Measurements from ENCODE around the gene MIR17HG. TPM values are rescaled to one million over a fixed set of nuclear protein-coding genes. Genes with fewer than 3 reads are reported as not detected.

The MIR17HG gene
- total and polyA plus RNA-seq, 7 donors, result 0.24 to 5.2 (median 0.92) TPM

GRCh38 chr13:91312324-91312723 lies 35.2 kb upstream of the MIR17HG start:
- TF ChIP-seq, protein P1, sequence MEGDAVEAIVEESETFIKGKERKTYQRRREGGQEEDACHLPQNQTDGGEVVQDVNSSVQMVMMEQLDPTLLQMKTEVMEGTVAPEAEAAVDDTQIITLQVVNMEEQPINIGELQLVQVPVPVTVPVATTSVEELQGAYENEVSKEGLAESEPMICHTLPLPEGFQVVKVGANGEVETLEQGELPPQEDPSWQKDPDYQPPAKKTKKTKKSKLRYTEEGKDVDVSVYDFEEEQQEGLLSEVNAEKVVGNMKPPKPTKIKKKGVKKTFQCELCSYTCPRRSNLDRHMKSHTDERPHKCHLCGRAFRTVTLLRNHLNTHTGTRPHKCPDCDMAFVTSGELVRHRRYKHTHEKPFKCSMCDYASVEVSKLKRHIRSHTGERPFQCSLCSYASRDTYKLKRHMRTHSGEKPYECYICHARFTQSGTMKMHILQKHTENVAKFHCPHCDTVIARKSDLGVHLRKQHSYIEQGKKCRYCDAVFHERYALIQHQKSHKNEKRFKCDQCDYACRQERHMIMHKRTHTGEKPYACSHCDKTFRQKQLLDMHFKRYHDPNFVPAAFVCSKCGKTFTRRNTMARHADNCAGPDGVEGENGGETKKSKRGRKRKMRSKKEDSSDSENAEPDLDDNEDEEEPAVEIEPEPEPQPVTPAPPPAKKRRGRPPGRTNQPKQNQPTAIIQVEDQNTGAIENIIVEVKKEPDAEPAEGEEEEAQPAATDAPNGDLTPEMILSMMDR (IDR thresholded peaks at IDR 0.05), result no peak
- 52 to 59% (median 52%) methylated on average over 3 of the region's 3 CpGs for WGBS, 3 donors
- no peak overlapping the region for H3K27ac ChIP-seq
- DNase-seq (no peak), ATAC-seq (no peak)
- peaks cover 0 to 4% (median 0%) of the 10 kb centered on the region in 3 donors for H3K27me3 ChIP-seq (ENCODE audit: insufficient read depth in 3 of 3, low read length in 2 of 3)
- intact Hi-C loops (cut with DNase I), result no loop called here
- H3K36me3 ChIP-seq (ENCODE audit: insufficient read depth in 1 of 2, low read depth in 1 of 2), result no peaks in the 10 kb centered on the region
- H3K4me3 ChIP-seq, result no peak overlapping the region
- H3K9me3 ChIP-seq, result no peaks in the 10 kb centered on the region
- no peaks in the 10 kb centered on the region for H3K4me1 ChIP-seq

DNA sequence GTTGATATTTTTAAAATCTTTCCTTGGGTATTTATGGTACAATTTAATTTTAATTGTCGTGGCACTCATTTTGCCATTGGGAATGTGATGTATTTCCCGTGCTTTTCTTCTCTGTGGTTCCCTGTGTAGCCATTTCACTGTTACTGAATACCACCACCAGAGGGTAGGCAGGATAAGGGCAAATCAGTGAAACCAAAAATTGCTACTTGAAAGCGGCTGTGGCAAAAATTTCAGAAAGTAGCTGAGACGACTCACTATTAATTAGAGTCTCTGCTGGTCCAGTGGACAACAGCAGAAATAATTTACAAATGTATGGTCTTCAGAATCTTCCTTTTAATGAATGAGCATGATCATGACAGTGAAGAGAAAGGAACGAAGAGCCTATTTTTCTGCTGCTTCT lies 34.4 kb upstream of the MIR17HG start:
- H3K36me3 ChIP-seq (ENCODE audit: insufficient read depth in 1 of 2, low read depth in 1 of 2), result no peaks in the 10 kb centered on the region
- ATAC-seq (peak in 1 of 4 donors; percentile 67), DNase-seq (no peak)
- no peaks in the 10 kb centered on the region for H3K9me3 ChIP-seq
- peaks cover 0 to 4% (median 0%) of the 10 kb centered on the region in 3 donors for H3K27me3 ChIP-seq (ENCODE audit: insufficient read depth in 3 of 3, low read length in 2 of 3)
- no peak overlapping the region for H3K4me3 ChIP-seq
- intact Hi-C loops (cut with DNase I), result no loop called here
- no peaks in the 10 kb centered on the region for H3K4me1 ChIP-seq
- no peak overlapping the region for H3K27ac ChIP-seq
- TF ChIP-seq, protein P1 (IDR thresholded peaks at IDR 0.05), result peak; percentile 50
- 21 to 25% (median 22%) methylated on average over 5 of the region's 5 CpGs for WGBS, 3 donors

- WGBS, 3 donors, result 43 to 45% (median 44%) methylated on average over 4 of the region's 4 CpGs
- TF ChIP-seq, protein P1 (IDR thresholded peaks at IDR 0.05), result no peak
- ATAC-seq (no peak), DNase-seq (no peak)
- no peak overlapping the region for H3K27ac ChIP-seq
- no peaks in the 10 kb centered on the region for H3K4me1 ChIP-seq
- no peak overlapping the region for H3K4me3 ChIP-seq
- intact Hi-C loops (cut with DNase I), result no loop called here
- H3K9me3 ChIP-seq, result no peaks in the 10 kb centered on the region
- no peaks in the 10 kb centered on the region for H3K36me3 ChIP-seq (ENCODE audit: insufficient read depth in 1 of 2, low read depth in 1 of 2)
- H3K27me3 ChIP-seq (ENCODE audit: insufficient read depth in 3 of 3, low read length in 2 of 3), result peaks cover 0 to 4% (median 0%) of the 10 kb centered on the region in 3 donors
Measured at GRCh38 chr13:91313581-91313980, 33.9 kb upstream of the MIR17HG start.

- Histone ChIP-seq H3K9me3 (no peaks in the 10 kb centered on the region), H3K4me1 (no peaks in the 10 kb centered on the region), H3K27ac (no peak overlapping the region), H3K4me3 (no peak overlapping the region), H3K27me3 (ENCODE audit: insufficient read depth in 3 of 3, low read length in 2 of 3) (peaks cover 0 to 4% (median 0%) of the 10 kb centered on the region in 3 donors), H3K36me3 (ENCODE audit: insufficient read depth in 1 of 2, low read depth in 1 of 2) (no peaks in the 10 kb centered on the region)
- intact Hi-C loops (cut with DNase I), result no loop called here
- ATAC-seq (no peak), DNase-seq (no peak)
- TF ChIP-seq, protein P1 (IDR thresholded peaks at IDR 0.05), result no peak
Measured at GRCh38 chr13:91314888-91315287, 32.6 kb upstream of the MIR17HG start.

GRCh38 chr13:91318886-91319285 lies 28.6 kb upstream of the MIR17HG start:
- 54 to 57% (median 55%) methylated on average over 6 of the region's 6 CpGs for WGBS, 3 donors

More at GRCh38 chr13:91318886-91319285, 28.6 kb upstream of the MIR17HG start:
- no peak for ATAC-seq
- Histone ChIP-seq H3K4me3 (no peak overlapping the region), H3K27ac (no peak overlapping the region), H3K36me3 (ENCODE audit: insufficient read depth in 1 of 2, low read depth in 1 of 2) (no peaks in the 10 kb centered on the region), H3K4me1 (no peaks in the 10 kb centered on the region), H3K27me3 (ENCODE audit: insufficient read depth in 3 of 3, low read length in 2 of 3) (peaks cover 0 to 4% (median 0%) of the 10 kb centered on the region in 3 donors), H3K9me3 (no peaks in the 10 kb centered on the region)
- intact Hi-C loops (cut with DNase I), result no loop called here
- no peak for DNase-seq
- TF ChIP-seq, protein P1 (IDR thresholded peaks at IDR 0.05), result no peak

All from psoas muscle (tissue), 8 donors.